Measurements from ENCODE around the gene RAB5B.
"Not testable (repeated sequence)": the region's sequence is repeated elsewhere in the genome, so short reads cannot be mapped to it uniquely, and the experiment has no call there.

Gene RAB5B

GRCh38 chr12:55982319-55982936 is 8.6 kb downstream of the RAB5B start:
- DNase-seq (ENCODE audit: low read depth) = no peak

- DNase-seq (ENCODE audit: low read depth) = no peak
These were observed 9.5 kb downstream of the RAB5B start for GRCh38 chr12:55983232-55983842.

GRCh38 chr12:55984861-55985260 is 11.0 kb downstream of the RAB5B start:
- DNase-seq (ENCODE audit: low read depth) = no peak

GRCh38 chr12:55985341-55985740 is 11.5 kb downstream of the RAB5B start:
- DNase-seq (ENCODE audit: low read depth) = no peak

GRCh38 chr12:55985976-55986375 is 12.1 kb downstream of the RAB5B start:
- DNase-seq (ENCODE audit: low read depth) = not testable (repeated sequence)

GRCh38 chr12:55991110-55991509 is 17.2 kb downstream of the RAB5B start:
- no peak for DNase-seq (ENCODE audit: low read depth)

- no peak for DNase-seq (ENCODE audit: low read depth)
These were observed 19.5 kb downstream of the RAB5B start for GRCh38 chr12:55993230-55993853.

GRCh38 chr12:55995366-55995765 is 21.5 kb downstream of the RAB5B start:
- no peak for DNase-seq (ENCODE audit: low read depth)

- peak; percentile 70 for DNase-seq (ENCODE audit: low read depth)
These were observed 22.4 kb downstream of the RAB5B start for GRCh38 chr12:55996201-55996714.

- peak; percentile 98 for DNase-seq (ENCODE audit: low read depth)
These were observed 23.0 kb downstream of the RAB5B start, which contains the start of gene SUOX for GRCh38 chr12:55996715-55997534. Gene SUOX, plus strand, starts transcription at chr12:55997276. Its CDS starts 4,946 bp downstream, at chr12:56002222.

- DNase-seq (ENCODE audit: low read depth) = no peak
These were observed 23.6 kb downstream of the RAB5B start for GRCh38 chr12:55997535-55997859.

GRCh38 chr12:55999522-55999921 is 25.6 kb downstream of the RAB5B start:
- not testable (repeated sequence) for DNase-seq (ENCODE audit: low read depth)

GRCh38 chr12:55999999-56000540 is 26.2 kb downstream of the RAB5B start:
- DNase-seq (ENCODE audit: low read depth) = not testable (repeated sequence)

- no peak for DNase-seq (ENCODE audit: low read depth)
These were observed 27.7 kb downstream of the RAB5B start for GRCh38 chr12:56001487-56002100.

GRCh38 chr12:56003376-56003775 is 29.5 kb downstream of the RAB5B start:
- not testable (repeated sequence) for DNase-seq (ENCODE audit: low read depth)

- no peak for DNase-seq (ENCODE audit: low read depth)
These were observed 30.3 kb downstream of the RAB5B start for GRCh38 chr12:56004211-56004610.

GRCh38 chr12:56007564-56008559 is 34.0 kb downstream of the RAB5B start:
- peak; percentile 35 for DNase-seq (ENCODE audit: low read depth)

GRCh38 chr12:56010111-56010570 is 36.3 kb downstream of the RAB5B start:
- DNase-seq (ENCODE audit: low read depth) = no peak

- DNase-seq (ENCODE audit: low read depth) = no peak
These were observed 37.7 kb downstream of the RAB5B start for GRCh38 chr12:56011509-56012090.

- no peak for DNase-seq (ENCODE audit: low read depth)
These were observed 39.6 kb downstream of the RAB5B start for GRCh38 chr12:56013482-56013881.
